Endothelial cell of umbilical vein (primary cell): ENCODE measurements around the gene FBXO38. TPM values are rescaled to one million over a fixed set of nuclear protein-coding genes. Genes with fewer than 3 reads are reported as not detected.

Experiments used
- BruUV-seq: library from RNA; stranded (reverse); fragments of 400-500 nt; replicated peaks from 2 replicates; lab custom pipeline; 2021; lab: Mats Ljungman, UMichigan
- CTCF ChIA-PET: fragments of 300-600, 350-600 bp; sonication (Branson Sonifier 250); formaldehyde crosslinking; loops from one replicate; lab custom pipeline; 2021; ENCODE audit warnings: antibody characterized with exemption, inconsistent platforms; lab: Charles Lee
- POLR2A ChIA-PET: fragments of 300-600, 350-600 bp; sonication (Branson Sonifier 250); formaldehyde crosslinking; loops from one replicate; lab custom pipeline; 2021; ENCODE audit warnings: antibody characterized with exemption, inconsistent platforms; lab: Charles Lee
- DNase-seq: peaks from one replicate; pipeline ENCODE4 v3.0.0-alpha.2; 2011; ENCODE audit warnings: low read depth, low spot score
- FAIRE-seq: peaks from 2 replicates; lab custom pipeline; 2011; peaks lifted over from hg19 to GRCh38; lab: Jason Lieb, UNC
- H2AFZ ChIP-seq: 2 replicates; pipeline ENCODE4 v1.6.0; 2012; ENCODE audit warnings: low read depth, low read length, control low read depth, inconsistent platforms
- H3K27ac ChIP-seq: 2 replicates; pipeline ENCODE4 v1.5.1; 2011; ENCODE audit warnings: low read depth, mild to moderate bottlenecking, control low read depth, low read length, moderate library complexity; ENCODE audit not compliant: insufficient read depth
- H3K27me3 ChIP-seq, 2 experiments: 2 replicates each; pipeline versions ENCODE4 v1.6.0 to v1.6.1; 2011; ENCODE audit warnings: low read length in 2 of 2, mixed read lengths in 1 of 2; ENCODE audit not compliant: control insufficient read depth in 2 of 2, insufficient read depth in 2 of 2
- H3K36me3 ChIP-seq, 2 experiments: 2 replicates in 1 of 2; 3 replicates in 1 of 2; pipeline ENCODE4 v1.5.1; 2011; ENCODE audit warnings: low read length in 2 of 2, mild to moderate bottlenecking in 1 of 2, moderate library complexity in 1 of 2; ENCODE audit not compliant: control insufficient read depth in 2 of 2, insufficient read depth in 2 of 2; ENCODE audit errors: extremely low read depth in 1 of 2
- H3K4me1 ChIP-seq: 3 replicates; pipeline ENCODE4 v1.5.1; 2011; ENCODE audit warnings: mild to moderate bottlenecking, low read length; ENCODE audit not compliant: control insufficient read depth, insufficient read depth; ENCODE audit errors: extremely low read depth
- H3K4me2 ChIP-seq: 2 replicates; pipeline ENCODE4 v1.6.1; 2011; ENCODE audit warnings: low read length, control low read depth, mixed read lengths; ENCODE audit not compliant: insufficient read depth
- H3K4me3 ChIP-seq, 3 experiments: fragments of 200-600 bp in 1 of 3; sonication (generic), shearing (Covaris generic) in 1 of 3; replicated peaks in 1 of 3; 2 replicates each; pipeline ENCODE4 v1.5.1; 2011 to 2016; ENCODE audit warnings: control low read depth in 3 of 3, low read length in 3 of 3, mild to moderate bottlenecking in 2 of 3, inconsistent platforms in 1 of 3, low read depth in 1 of 3, moderate library complexity in 1 of 3; ENCODE audit not compliant: insufficient read depth in 1 of 3
- H3K79me2 ChIP-seq: 2 replicates; pipeline ENCODE4 v1.6.0; 2012; ENCODE audit warnings: low read length, inconsistent platforms; ENCODE audit not compliant: control insufficient read depth, insufficient read depth
- H3K9ac ChIP-seq: replicated peaks from 2 replicates; pipeline ENCODE3; 2011; ENCODE audit warnings: low read length, control low read depth; ENCODE audit not compliant: insufficient read depth; ENCODE audit errors: extremely low read depth
- H3K9me1 ChIP-seq: replicated peaks from 3 replicates; pipeline ENCODE4 v1.6.0; 2011; ENCODE audit warnings: mild to moderate bottlenecking, low read length; ENCODE audit not compliant: control insufficient read depth, insufficient read depth; ENCODE audit errors: extremely low read depth
- H3K9me3 ChIP-seq: replicated peaks from 2 replicates; pipeline ENCODE4 v1.5.1; 2012; ENCODE audit warnings: low read length, inconsistent platforms; ENCODE audit not compliant: control insufficient read depth, insufficient read depth
- H4K20me1 ChIP-seq: replicated peaks from 2 replicates; pipeline ENCODE3; 2011; ENCODE audit warnings: mild to moderate bottlenecking, low read length; ENCODE audit not compliant: control insufficient read depth, insufficient read depth; ENCODE audit errors: extremely low read depth
- CTCF ChIP-seq, 2 donors: IDR thresholded peaks; 1 replicate in 1 of 2; 2 replicates in 1 of 2; pipeline ENCODE4 v1.5.1; 2011; ENCODE audit warnings: low read length in 2 of 2, mild to moderate bottlenecking in 2 of 2, moderate library complexity in 2 of 2, control low read depth in 1 of 2, inconsistent platforms in 1 of 2, low read depth in 1 of 2; ENCODE audit not compliant: insufficient read depth in 1 of 2; ENCODE audit errors: extremely low read depth in 1 of 2
- EZH2 ChIP-seq: IDR thresholded peaks from 2 replicates; pipeline ENCODE4 v1.6.1; 2012; ENCODE audit warnings: borderline replicate concordance, low read depth, mild to moderate bottlenecking, moderate library complexity, low read length, inconsistent platforms; ENCODE audit not compliant: severe bottlenecking
- FOS ChIP-seq: IDR thresholded peaks from 2 replicates; pipeline ENCODE4 v1.6.1; 2011; ENCODE audit warnings: mild to moderate bottlenecking, low read length, moderate library complexity, borderline replicate concordance; ENCODE audit not compliant: insufficient read depth
- GATA2 ChIP-seq: IDR thresholded peaks from 2 replicates; pipeline ENCODE4 v1.7.0; 2011; ENCODE audit warnings: low read depth, mild to moderate bottlenecking, moderate library complexity, mixed read lengths, low read length; ENCODE audit not compliant: insufficient read length, insufficient read depth
- JUN ChIP-seq: IDR thresholded peaks from 2 replicates; pipeline ENCODE4 v1.6.1; 2011; ENCODE audit warnings: borderline replicate concordance, low read depth; ENCODE audit not compliant: insufficient read length, insufficient read depth
- MYC ChIP-seq: IDR thresholded peaks from one replicate; pipeline ENCODE4 v1.6.1; 2011; ENCODE audit warnings: mild to moderate bottlenecking, low read depth, low read length
- POLR2A ChIP-seq: IDR thresholded peaks from 2 replicates; pipeline ENCODE4 v1.6.1; 2012; ENCODE audit warnings: low read depth, mild to moderate bottlenecking, control low read depth, low read length
- POLR2AphosphoS5 ChIP-seq: IDR thresholded peaks from 2 replicates; pipeline ENCODE4 v1.6.1; 2012; ENCODE audit warnings: low read depth, mild to moderate bottlenecking, control low read depth, low read length, moderate library complexity; ENCODE audit not compliant: insufficient read depth
- dilution Hi-C: fragments of 300-500 bp; cut with MboI; formaldehyde crosslinking; loops from one replicate; pipeline ENCODE4 v1.15.0; 2019; ENCODE audit warnings: low sequenced_read_pairs; ENCODE audit not compliant: extremely low pct_ligation_motif_present
- intact Hi-C: fragments of 100-400 bp; cut with micrococcal nuclease; formaldehyde crosslinking; loops from one replicate; pipeline ENCODE4 v1.10.0; 2022
- polyA plus RNA-seq, 4 experiments: library from polyadenylated mRNA; depleted of rRNA in 3 of 4; stranded (reverse) in 3 of 4; unstranded in 1 of 4; fragments of >200 nt; gene quantifications; 2 replicates each; pipeline versions ENCODE4 v1.2.1 to v1.2.3, GENCODE V29; 2011 to 2012; ENCODE audit warnings: missing spikeins in 1 of 4
- total RNA-seq: library from RNA; stranded (reverse); gene quantifications from 2 replicates; pipeline ENCODE4 v1.2.3, GENCODE V29; 2021
- TF ChIP-seq, protein P1 (sequence below): IDR thresholded peaks from 2 replicates; pipeline ENCODE4 v1.6.1; 2011; ENCODE audit not compliant: insufficient read depth, insufficient read length

The FBXO38 gene
- total and polyA plus RNA-seq, 2 donors (not counting 3 experiments of a cell fraction or from before 2014, with no cell fraction given) = 18.6 to 65.6 TPM

DNA sequence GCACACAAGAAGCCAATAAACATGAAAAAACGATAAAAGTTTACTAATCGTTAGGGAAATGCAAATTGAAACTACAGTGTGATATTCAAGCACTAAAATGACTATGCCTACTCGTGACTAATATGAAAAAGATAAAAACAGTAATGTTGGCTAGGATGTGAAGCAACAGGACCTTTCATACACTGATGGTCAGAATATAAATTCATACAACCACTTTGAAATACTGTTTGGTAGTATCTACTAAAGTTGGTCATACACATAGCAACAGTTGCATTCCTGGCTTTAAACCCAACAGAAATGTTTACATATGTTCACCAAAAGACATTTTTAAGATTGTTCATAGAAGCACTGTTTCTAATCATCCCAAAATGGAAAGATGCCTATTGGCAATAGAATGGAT is 24.3 kb downstream of the FBXO38 start:
- H3K79me2 ChIP-seq = peaks cover 7% of the 10 kb centered on the region
- POLR2A ChIA-PET = no interaction called here
- no peaks in the 10 kb centered on the region for H4K20me1 ChIP-seq
- BruUV-seq = no TSS peak
- H3K36me3 ChIP-seq = peaks cover 12 to 31% of the 10 kb centered on the region in 2 experiments
- H3K9ac ChIP-seq = no peak overlapping the region
- H3K27me3 ChIP-seq = no peaks in the 10 kb centered on the region
- no peak for DNase-seq
- CTCF ChIA-PET = interaction anchor here (1.4 kb wide), 1 partner anchor 9 kb away, joined by 5 read pairs; no protein-coding TSS in a partner anchor
- dilution Hi-C loops = no loop called here
- no peak overlapping the region for H3K27ac ChIP-seq
- H2AFZ ChIP-seq = no peak overlapping the region
- FAIRE-seq = no peak
- no peaks in the 10 kb centered on the region for H3K9me1 ChIP-seq
- H3K4me2 ChIP-seq = no peak overlapping the region
- H3K9me3 ChIP-seq = no peaks in the 10 kb centered on the region
- no peak overlapping the region for H3K4me3 ChIP-seq
- peaks cover 3% of the 10 kb centered on the region for H3K4me1 ChIP-seq
- intact Hi-C loops = no loop called here
- TF ChIP-seq JUN = no peak
- no peak for TF ChIP-seq FOS
- TF ChIP-seq CTCF (IDR thresholded peaks at IDR 0.05; ENCODE audit: extremely low read depth in 1 of 2, insufficient read depth in 1 of 2, low read depth in 1 of 2, low read length in 2 of 2) = no peak
- TF ChIP-seq, protein P1, sequence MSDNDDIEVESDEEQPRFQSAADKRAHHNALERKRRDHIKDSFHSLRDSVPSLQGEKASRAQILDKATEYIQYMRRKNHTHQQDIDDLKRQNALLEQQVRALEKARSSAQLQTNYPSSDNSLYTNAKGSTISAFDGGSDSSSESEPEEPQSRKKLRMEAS = no peak
- TF ChIP-seq POLR2AphosphoS5 = no peak
- TF ChIP-seq MYC = no peak
- TF ChIP-seq EZH2 = no peak
- TF ChIP-seq POLR2A = no peak
- TF ChIP-seq GATA2 = no peak
